Dendritic cell treated with granulocyte-macrophage colony-stimulating factor and Interleukin-4, amounts not matched to agents 40 ng/mL and 50 ng/mL, for 4 days (primary cell): ENCODE data around the gene EIF2AK3.
"Not testable (repeated sequence)": the region's sequence is repeated elsewhere in the genome, so short reads cannot be mapped to it uniquely, and the experiment has no call there.

Experiments
- H3K27ac Mint-ChIP-seq: one replicate; pipeline ENCODE4 v1.8.0; 2022; ENCODE audit warnings: mild to moderate bottlenecking, mixed read lengths
- H3K27me3 Mint-ChIP-seq: one replicate; pipeline ENCODE4 v1.8.0; 2022; ENCODE audit warnings: mild to moderate bottlenecking, mixed read lengths
- H3K36me3 Mint-ChIP-seq: one replicate; pipeline ENCODE4 v1.8.0; 2022; ENCODE audit warnings: low read depth, mixed read lengths
- H3K4me1 Mint-ChIP-seq: one replicate; pipeline ENCODE4 v1.8.0; 2022; ENCODE audit warnings: low read depth, mixed read lengths
- H3K4me3 Mint-ChIP-seq: one replicate; pipeline ENCODE4 v1.8.0; 2022; ENCODE audit warnings: mild to moderate bottlenecking, moderate library complexity, mixed read lengths
- H3K9me3 Mint-ChIP-seq: one replicate; pipeline ENCODE4 v1.8.0; 2022; ENCODE audit warnings: mixed read lengths
- intact Hi-C: fragments of 100-400 bp; cut with micrococcal nuclease; formaldehyde crosslinking; loops from one replicate; pipeline ENCODE4 v1.15.0; 2022

Gene EIF2AK3

GRCh38 chr2:88561646-88562388 lies 65.4 kb downstream of the EIF2AK3 start:
- H3K4me3 Mint-ChIP-seq = no peak overlapping the region
- peaks cover 5% of the 10 kb centered on the region for H3K4me1 Mint-ChIP-seq
- intact Hi-C loops = no loop called here
- H3K27ac Mint-ChIP-seq = no peak overlapping the region
- peaks cover 58% of the 10 kb centered on the region for H3K36me3 Mint-ChIP-seq
- no peaks in the 10 kb centered on the region for H3K27me3 Mint-ChIP-seq
- no peaks in the 10 kb centered on the region for H3K9me3 Mint-ChIP-seq

DNA sequence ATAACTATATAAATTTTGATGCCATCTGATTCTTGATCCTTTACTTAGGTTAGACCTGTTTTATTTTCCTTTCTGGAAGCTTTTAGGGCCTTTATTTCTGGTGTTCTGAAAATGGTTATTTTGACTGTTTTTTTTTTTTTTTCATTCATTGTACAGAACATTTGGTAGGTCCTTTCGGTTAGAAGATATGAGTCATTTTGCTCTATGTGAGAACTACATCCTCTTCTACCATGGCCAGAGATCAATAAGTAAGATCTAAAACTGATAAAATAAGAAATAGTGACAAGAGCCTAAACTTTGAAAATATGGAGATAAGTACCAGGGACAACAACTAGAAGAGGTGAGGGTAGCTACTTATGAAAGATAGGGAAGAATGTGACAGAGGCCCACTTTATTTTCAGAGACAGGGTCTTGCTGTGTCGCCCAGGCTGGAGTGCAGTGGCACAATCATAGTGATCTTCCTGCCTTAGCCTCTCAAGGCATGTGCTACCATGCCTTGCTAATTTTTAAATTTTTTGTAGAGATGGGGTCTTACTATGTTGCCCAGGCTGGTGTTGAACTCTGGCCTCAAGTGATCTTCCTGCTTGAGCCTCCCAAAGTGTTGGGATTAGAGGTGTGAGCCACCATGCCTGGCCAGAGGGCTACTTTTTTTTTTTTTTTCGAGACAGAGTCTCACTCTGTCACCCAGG lies 66.5 kb downstream of the EIF2AK3 start:
- Mint-ChIP-seq H3K27ac (no peak overlapping the region), H3K4me3 (no peak overlapping the region), H3K36me3 (peaks cover 58% of the 10 kb centered on the region), H3K9me3 (no peaks in the 10 kb centered on the region), H3K27me3 (no peaks in the 10 kb centered on the region), H3K4me1 (peaks cover 12% of the 10 kb centered on the region)
- intact Hi-C loops = no loop called here

- peaks cover 9% of the 10 kb centered on the region for H3K4me1 Mint-ChIP-seq
- peaks cover 74% of the 10 kb centered on the region for H3K36me3 Mint-ChIP-seq
- H3K27ac Mint-ChIP-seq = no peak overlapping the region
- intact Hi-C loops = no loop called here
- H3K4me3 Mint-ChIP-seq = no peak overlapping the region
- H3K9me3 Mint-ChIP-seq = no peaks in the 10 kb centered on the region
- no peaks in the 10 kb centered on the region for H3K27me3 Mint-ChIP-seq
These were observed 70.0 kb downstream of the EIF2AK3 start for GRCh38 chr2:88557290-88557689.

- no peak overlapping the region for H3K4me3 Mint-ChIP-seq
- no peaks in the 10 kb centered on the region for H3K9me3 Mint-ChIP-seq
- peaks cover 62% of the 10 kb centered on the region for H3K36me3 Mint-ChIP-seq
- intact Hi-C loops = no loop called here
- H3K27ac Mint-ChIP-seq = peak overlapping the region; percentile 0
- peaks cover 4% of the 10 kb centered on the region for H3K27me3 Mint-ChIP-seq
- H3K4me1 Mint-ChIP-seq = peaks cover 9% of the 10 kb centered on the region
These were observed 71.2 kb downstream of the EIF2AK3 start for GRCh38 chr2:88556026-88556425.

GRCh38 chr2:88554189-88554588 lies 73.1 kb downstream of the EIF2AK3 start:
- intact Hi-C loops = no loop called here
- H3K27ac Mint-ChIP-seq = no peak overlapping the region
- H3K4me1 Mint-ChIP-seq = peaks cover 13% of the 10 kb centered on the region
- no peak overlapping the region for H3K4me3 Mint-ChIP-seq
- H3K9me3 Mint-ChIP-seq = no peaks in the 10 kb centered on the region
- H3K36me3 Mint-ChIP-seq = peaks cover 43% of the 10 kb centered on the region
- H3K27me3 Mint-ChIP-seq = peaks cover 16% of the 10 kb centered on the region

DNA sequence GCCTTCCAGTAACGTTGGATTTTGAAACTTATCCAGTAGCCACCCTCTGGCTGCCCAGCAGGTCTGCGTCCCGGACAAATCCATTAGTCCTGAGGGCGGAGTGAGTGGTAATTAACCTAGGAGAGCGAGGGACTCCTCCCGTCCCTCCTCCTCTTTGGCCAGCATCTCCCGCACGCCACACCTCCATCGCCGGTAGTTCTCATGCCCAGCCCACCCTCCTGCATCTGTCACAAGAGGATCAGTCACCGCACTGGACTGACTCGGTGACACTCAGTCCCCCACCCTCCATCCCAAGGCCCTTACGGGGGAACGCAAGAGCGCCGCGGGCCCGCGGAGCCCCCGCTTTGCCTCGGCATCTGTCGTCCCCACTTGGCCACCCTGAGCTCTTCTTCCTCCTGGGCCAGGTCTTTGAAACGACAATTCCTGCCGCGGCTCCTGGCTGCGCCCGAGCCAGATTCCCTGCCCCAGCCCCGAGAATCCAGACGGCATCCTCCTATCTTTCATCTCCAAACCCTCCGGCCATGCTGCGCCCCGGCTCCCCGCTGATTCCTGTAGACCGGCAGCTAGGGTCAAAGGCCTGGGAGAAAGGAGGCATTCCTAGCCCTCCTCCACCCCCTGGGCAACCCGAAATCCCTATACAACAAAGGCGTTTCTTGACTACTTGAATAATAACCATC lies 77.5 kb downstream of the EIF2AK3 start:
- Mint-ChIP-seq H3K4me3 (no peak overlapping the region), H3K27ac (no peak overlapping the region)

DNA sequence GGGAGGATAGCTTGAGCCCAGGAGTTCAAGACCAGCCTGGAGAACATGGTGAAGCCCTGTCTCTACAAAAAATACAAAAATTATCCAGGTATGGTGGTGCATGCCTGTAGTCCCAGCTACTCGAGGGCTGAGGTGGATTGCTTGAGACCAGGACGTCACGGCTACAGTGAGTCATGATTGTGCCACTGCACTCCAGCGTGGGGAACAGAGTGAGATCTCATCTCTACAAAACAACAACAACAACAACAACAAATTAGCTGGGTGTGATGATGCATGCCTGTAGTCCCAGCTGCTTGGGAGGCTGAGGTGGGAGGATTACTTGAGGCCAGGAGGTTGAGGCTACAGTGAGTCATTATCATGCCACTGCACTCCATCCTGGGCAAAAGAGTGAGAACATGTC lies 81.0 kb downstream of the EIF2AK3 start:
- H3K36me3 Mint-ChIP-seq, H3K4me3 Mint-ChIP-seq, H3K4me1 Mint-ChIP-seq, H3K9me3 Mint-ChIP-seq, intact Hi-C loops, H3K27ac Mint-ChIP-seq: not testable (repeated sequence)
- H3K27me3 Mint-ChIP-seq = peaks cover 25% of the 10 kb centered on the region

More for the DNA sequence above, 77.5 kb downstream of the EIF2AK3 start:
- Mint-ChIP-seq H3K36me3 (peaks cover 13% of the 10 kb centered on the region), H3K9me3 (no peaks in the 10 kb centered on the region), H3K4me1 (peaks cover 5% of the 10 kb centered on the region), H3K27me3 (peaks cover 29% of the 10 kb centered on the region)
- intact Hi-C loops = no loop called here

GRCh38 chr2:88545118-88545517 lies 82.1 kb downstream of the EIF2AK3 start:
- H3K4me3 Mint-ChIP-seq = no peak overlapping the region
- H3K36me3 Mint-ChIP-seq = no peaks in the 10 kb centered on the region
- no peaks in the 10 kb centered on the region for H3K9me3 Mint-ChIP-seq
- H3K27ac Mint-ChIP-seq = no peak overlapping the region
- intact Hi-C loops = no loop called here
- peaks cover 22% of the 10 kb centered on the region for H3K27me3 Mint-ChIP-seq
- H3K4me1 Mint-ChIP-seq = peaks cover 5% of the 10 kb centered on the region

DNA sequence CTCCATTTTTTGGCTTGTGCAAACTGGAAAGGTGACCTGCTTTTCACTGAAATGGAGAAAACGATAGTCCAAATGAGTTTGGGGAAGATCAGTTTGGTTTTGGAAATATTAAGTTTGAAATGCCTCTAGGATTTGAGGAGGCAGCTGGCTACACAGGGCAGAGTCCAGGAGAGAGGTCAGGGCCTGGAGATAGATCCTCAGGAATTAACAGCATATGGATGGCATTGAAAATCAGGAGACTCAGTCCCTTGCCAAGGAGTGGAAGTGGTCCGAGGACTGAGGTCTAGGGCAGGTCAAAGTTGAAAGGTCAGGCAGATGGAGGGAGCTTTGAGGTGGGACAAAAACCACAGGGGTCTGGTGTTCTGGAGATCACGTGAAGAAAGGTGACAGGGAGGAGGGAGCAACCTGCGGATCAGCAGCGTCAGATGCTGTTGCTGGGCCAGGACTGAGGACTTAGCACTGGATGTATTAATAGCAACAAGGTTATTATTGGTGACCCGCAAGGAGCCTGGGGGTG lies 83.7 kb downstream of the EIF2AK3 start:
- intact Hi-C loops = no loop called here
- no peak overlapping the region for H3K27ac Mint-ChIP-seq
- H3K36me3 Mint-ChIP-seq = no peaks in the 10 kb centered on the region
- H3K27me3 Mint-ChIP-seq = peaks cover 8% of the 10 kb centered on the region
- no peak overlapping the region for H3K4me3 Mint-ChIP-seq
- H3K4me1 Mint-ChIP-seq = no peaks in the 10 kb centered on the region
- no peaks in the 10 kb centered on the region for H3K9me3 Mint-ChIP-seq

DNA sequence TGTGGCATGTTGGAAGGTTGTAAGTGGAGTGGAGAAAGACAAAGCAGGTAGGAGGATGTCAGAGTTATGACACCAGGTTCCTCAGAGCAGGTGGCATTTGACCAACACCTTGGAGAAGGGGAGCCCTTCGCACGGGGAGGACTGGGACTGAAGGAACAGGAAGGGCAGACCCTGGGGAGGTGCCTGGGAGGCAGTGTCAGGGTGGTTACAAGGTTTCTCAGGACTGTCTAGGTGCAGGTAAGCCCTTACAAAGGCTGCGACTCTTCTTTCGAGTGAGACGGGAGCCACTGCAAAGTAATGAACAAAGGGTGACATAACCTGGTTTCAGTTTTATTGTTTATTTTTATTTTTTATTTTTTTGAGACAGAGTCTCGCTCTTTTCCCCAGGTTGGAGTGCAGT lies 84.6 kb downstream of the EIF2AK3 start:
- no peaks in the 10 kb centered on the region for H3K4me1 Mint-ChIP-seq
- intact Hi-C loops = no loop called here
- no peaks in the 10 kb centered on the region for H3K36me3 Mint-ChIP-seq
- peaks cover 4% of the 10 kb centered on the region for H3K27me3 Mint-ChIP-seq
- no peaks in the 10 kb centered on the region for H3K9me3 Mint-ChIP-seq
- H3K4me3 Mint-ChIP-seq = no peak overlapping the region
- H3K27ac Mint-ChIP-seq = no peak overlapping the region

GRCh38 chr2:88540346-88540745 lies 86.9 kb downstream of the EIF2AK3 start:
- Mint-ChIP-seq H3K9me3 (no peaks in the 10 kb centered on the region), H3K4me3 (no peak overlapping the region), H3K27ac (no peak overlapping the region), H3K27me3 (peaks cover 3% of the 10 kb centered on the region), H3K4me1 (no peaks in the 10 kb centered on the region), H3K36me3 (no peaks in the 10 kb centered on the region)
- intact Hi-C loops = no loop called here

GRCh38 chr2:88538362-88538917 lies 88.8 kb downstream of the EIF2AK3 start:
- Mint-ChIP-seq H3K4me1 (no peaks in the 10 kb centered on the region), H3K9me3 (no peaks in the 10 kb centered on the region), H3K36me3 (no peaks in the 10 kb centered on the region), H3K4me3 (no peak overlapping the region), H3K27me3 (peaks cover 3% of the 10 kb centered on the region), H3K27ac (no peak overlapping the region)
- intact Hi-C loops = no loop called here

- H3K27ac Mint-ChIP-seq = no peak overlapping the region
- H3K9me3 Mint-ChIP-seq = no peaks in the 10 kb centered on the region
- H3K4me1 Mint-ChIP-seq = no peaks in the 10 kb centered on the region
- intact Hi-C loops = no loop called here
- H3K4me3 Mint-ChIP-seq = no peak overlapping the region
- H3K36me3 Mint-ChIP-seq = no peaks in the 10 kb centered on the region
- H3K27me3 Mint-ChIP-seq = peaks cover 3% of the 10 kb centered on the region
These were observed 89.6 kb downstream of the EIF2AK3 start for GRCh38 chr2:88537640-88538039.

- H3K36me3 Mint-ChIP-seq = no peaks in the 10 kb centered on the region
- no peak overlapping the region for H3K4me3 Mint-ChIP-seq
- no peaks in the 10 kb centered on the region for H3K4me1 Mint-ChIP-seq
- H3K27ac Mint-ChIP-seq = no peak overlapping the region
- H3K27me3 Mint-ChIP-seq = no peaks in the 10 kb centered on the region
- intact Hi-C loops = no loop called here
- H3K9me3 Mint-ChIP-seq = no peaks in the 10 kb centered on the region
These were observed 97.2 kb downstream of the EIF2AK3 start for GRCh38 chr2:88530081-88530480.
